Mesenchymal stem cell (in vitro differentiated cells and primary cell): Measurements from ENCODE around the gene PRKCA.
"Not testable (repeated sequence)": the region's sequence is repeated elsewhere in the genome, so short reads cannot be mapped to it uniquely, and the experiment has no call there.

Experiments
- DNase-seq: peaks from one replicate; pipeline ENCODE4 v3.0.0-alpha.2; 2013
- H2AFZ ChIP-seq: one replicate; pipeline ENCODE4 v1.6.1; 2013; ENCODE audit warnings: low read depth, mild to moderate bottlenecking, control low read depth, inconsistent platforms, low read length, moderate library complexity
- H2AK5ac ChIP-seq: 2 replicates; pipeline ENCODE4 v1.6.1; 2013; ENCODE audit warnings: low read length, moderate library complexity, mild to moderate bottlenecking, inconsistent platforms; ENCODE audit not compliant: severe bottlenecking
- H2BK120ac ChIP-seq: one replicate; pipeline ENCODE4 v1.6.1; 2013; ENCODE audit warnings: low read depth, mild to moderate bottlenecking, inconsistent platforms, low read length, moderate library complexity
- H2BK12ac ChIP-seq, 2 experiments: one replicate each; pipeline ENCODE4 v1.6.1; 2013; ENCODE audit warnings: inconsistent platforms in 2 of 2, low read length in 2 of 2, mild to moderate bottlenecking in 2 of 2, moderate library complexity in 2 of 2, control low read depth in 1 of 2
- H2BK15ac ChIP-seq: one replicate; pipeline ENCODE4 v1.6.1; 2013; ENCODE audit warnings: mild to moderate bottlenecking, low read depth, inconsistent platforms; ENCODE audit not compliant: poor library complexity, severe bottlenecking
- H2BK5ac ChIP-seq: 2 replicates; pipeline ENCODE4 v1.6.1; 2013; ENCODE audit warnings: low read depth, mild to moderate bottlenecking, low read length, control low read depth, inconsistent platforms; ENCODE audit not compliant: poor library complexity, severe bottlenecking
- H3K14ac ChIP-seq, 2 experiments: one replicate each; pipeline ENCODE4 v1.6.1; 2013; ENCODE audit warnings: inconsistent platforms in 2 of 2, low read length in 2 of 2, control low read depth in 1 of 2, mild to moderate bottlenecking in 1 of 2, moderate library complexity in 1 of 2
- H3K18ac ChIP-seq, 2 experiments: one replicate each; pipeline ENCODE4 v1.6.1; 2013; ENCODE audit warnings: inconsistent platforms in 2 of 2, low read length in 2 of 2, control low read depth in 1 of 2, low read depth in 1 of 2, mild to moderate bottlenecking in 1 of 2
- H3K23ac ChIP-seq, 2 experiments: one replicate each; pipeline ENCODE4 v1.6.1; 2013; ENCODE audit warnings: inconsistent platforms in 2 of 2, low read length in 2 of 2, mild to moderate bottlenecking in 2 of 2, moderate library complexity in 2 of 2, control low read depth in 1 of 2
- H3K27ac ChIP-seq: 2 replicates; pipeline ENCODE4 v1.5.1; 2013; ENCODE audit warnings: mild to moderate bottlenecking, moderate library complexity, low read length, control low read depth, inconsistent platforms; ENCODE audit not compliant: poor library complexity, severe bottlenecking
- H3K27me3 ChIP-seq, 2 experiments: 2 replicates each; pipeline versions ENCODE4 v1.6.1 to v1.7.0; 2013; ENCODE audit warnings: low read length in 2 of 2, mild to moderate bottlenecking in 2 of 2, moderate library complexity in 2 of 2, control low read depth in 1 of 2, inconsistent platforms in 1 of 2; ENCODE audit not compliant: control insufficient read depth in 1 of 2, insufficient read depth in 1 of 2
- H3K36me3 ChIP-seq, 2 experiments: 2 replicates each; pipeline versions ENCODE4 v1.6.1 to v1.7.0; 2013; ENCODE audit warnings: low read length in 2 of 2, control low read depth in 1 of 2, inconsistent platforms in 1 of 2, low read depth in 1 of 2, mild to moderate bottlenecking in 1 of 2; ENCODE audit not compliant: insufficient read depth in 2 of 2, control insufficient read depth in 1 of 2
- H3K4ac ChIP-seq, 2 experiments: one replicate each; pipeline ENCODE4 v1.6.1; 2013; ENCODE audit warnings: inconsistent platforms in 2 of 2, low read length in 2 of 2, mild to moderate bottlenecking in 2 of 2, moderate library complexity in 2 of 2, control low read depth in 1 of 2, low read depth in 1 of 2
- H3K4me1 ChIP-seq: 2 replicates; pipeline ENCODE4 v1.6.1; 2013; ENCODE audit warnings: low read depth, low read length, control low read depth; ENCODE audit not compliant: control insufficient read depth, insufficient read depth
- H3K4me2 ChIP-seq: 2 replicates; pipeline ENCODE4 v1.6.1; 2013; ENCODE audit warnings: low read length, mild to moderate bottlenecking, inconsistent platforms; ENCODE audit not compliant: poor library complexity, severe bottlenecking
- H3K4me3 ChIP-seq, 2 experiments: 2 replicates each; pipeline versions ENCODE4 v1.5.1 to v1.7.0; 2013; ENCODE audit warnings: low read length in 2 of 2, mild to moderate bottlenecking in 2 of 2, control low read depth in 1 of 2, low read depth in 1 of 2; ENCODE audit not compliant: insufficient read depth in 1 of 2
- H3K79me1 ChIP-seq: replicated peaks from 2 replicates; pipeline ENCODE4 v1.6.1; 2013; ENCODE audit warnings: mild to moderate bottlenecking, control low read depth, low read length, inconsistent platforms; ENCODE audit not compliant: poor library complexity, severe bottlenecking
- H3K9ac ChIP-seq: 2 replicates; pipeline ENCODE4 v1.7.0; 2013; ENCODE audit warnings: mild to moderate bottlenecking, low read length, moderate library complexity
- H3K9me3 ChIP-seq: 2 replicates; pipeline ENCODE4 v1.7.0; 2013; ENCODE audit warnings: mild to moderate bottlenecking, low read length; ENCODE audit not compliant: control insufficient read depth
- H4K8ac ChIP-seq: one replicate; pipeline ENCODE4 v1.6.1; 2013; ENCODE audit warnings: inconsistent platforms, mild to moderate bottlenecking, low read length, moderate library complexity
- H4K91ac ChIP-seq: one replicate; pipeline ENCODE4 v1.6.1; 2013; ENCODE audit warnings: mild to moderate bottlenecking, low read length, inconsistent platforms
- WGBS: methylation state at CpG from one replicate; pipeline ENCODE4 v1.1.7; 2013; ENCODE audit warnings: mixed read lengths; 5-methylcytosine and 5-hydroxymethylcytosine counted together

The PRKCA gene

GRCh38 chr17:66341462-66341861, 39.0 kb downstream of the PRKCA start:
- no peak overlapping the region for H3K23ac ChIP-seq
- peaks cover 1% of the 10 kb centered on the region for H3K4me1 ChIP-seq
- no peak overlapping the region for H2BK120ac ChIP-seq
- no peak overlapping the region for H2AFZ ChIP-seq
- no peak overlapping the region for H2BK15ac ChIP-seq
- no peak overlapping the region for H4K91ac ChIP-seq
- H2BK5ac ChIP-seq: no peak overlapping the region
- H2AK5ac ChIP-seq: no peak overlapping the region
- H3K27ac ChIP-seq: no peak overlapping the region
- peaks cover 17% of the 10 kb centered on the region for H3K79me1 ChIP-seq
- H3K4me3 ChIP-seq: no peak overlapping the region
- no peak overlapping the region for H3K4ac ChIP-seq
- no peak for DNase-seq
- no peaks in the 10 kb centered on the region for H3K36me3 ChIP-seq
- H3K18ac ChIP-seq: no peak overlapping the region
- H3K14ac ChIP-seq: no peak overlapping the region
- H3K9me3 ChIP-seq: no peaks in the 10 kb centered on the region
- H2BK12ac ChIP-seq: no peak overlapping the region
- H3K27me3 ChIP-seq: no peaks in the 10 kb centered on the region
- H4K8ac ChIP-seq: no peak overlapping the region
- WGBS: 100% methylated on average over 1 of the region's 4 CpGs
- no peak overlapping the region for H3K9ac ChIP-seq
- H3K4me2 ChIP-seq: no peak overlapping the region

DNA sequence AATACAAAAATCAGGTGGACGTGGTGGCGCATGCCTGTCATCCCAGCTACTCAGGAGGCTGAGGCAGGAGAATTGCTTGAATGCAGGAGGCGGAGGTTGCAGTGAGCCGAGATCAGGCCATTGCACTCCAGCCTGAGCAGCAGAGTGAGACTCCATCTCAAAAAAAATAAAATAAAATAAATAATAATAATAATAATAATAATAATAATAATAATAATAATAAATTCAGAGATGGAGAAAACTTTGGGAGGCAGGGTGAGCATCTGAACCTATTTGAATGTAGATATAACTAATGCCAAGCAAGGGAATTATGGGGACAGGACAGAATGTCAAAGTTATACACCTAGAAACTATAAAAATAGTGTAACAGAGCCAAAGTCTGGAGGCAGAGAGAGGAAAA, 39.9 kb downstream of the PRKCA start:
- not testable (repeated sequence) for H3K4me3 ChIP-seq, H2BK5ac ChIP-seq, H2BK12ac ChIP-seq, H3K4ac ChIP-seq, H3K14ac ChIP-seq, H2AK5ac ChIP-seq, H3K36me3 ChIP-seq, H2AFZ ChIP-seq, H4K8ac ChIP-seq, H3K4me2 ChIP-seq, H3K18ac ChIP-seq, H3K9ac ChIP-seq, H3K4me1 ChIP-seq, H2BK15ac ChIP-seq, H3K9me3 ChIP-seq, H3K27ac ChIP-seq, H3K23ac ChIP-seq, H2BK120ac ChIP-seq, H4K91ac ChIP-seq, H3K27me3 ChIP-seq, DNase-seq
- peaks cover 17% of the 10 kb centered on the region for H3K79me1 ChIP-seq
- 100% methylated on average over 2 of the region's 4 CpGs for WGBS

DNA sequence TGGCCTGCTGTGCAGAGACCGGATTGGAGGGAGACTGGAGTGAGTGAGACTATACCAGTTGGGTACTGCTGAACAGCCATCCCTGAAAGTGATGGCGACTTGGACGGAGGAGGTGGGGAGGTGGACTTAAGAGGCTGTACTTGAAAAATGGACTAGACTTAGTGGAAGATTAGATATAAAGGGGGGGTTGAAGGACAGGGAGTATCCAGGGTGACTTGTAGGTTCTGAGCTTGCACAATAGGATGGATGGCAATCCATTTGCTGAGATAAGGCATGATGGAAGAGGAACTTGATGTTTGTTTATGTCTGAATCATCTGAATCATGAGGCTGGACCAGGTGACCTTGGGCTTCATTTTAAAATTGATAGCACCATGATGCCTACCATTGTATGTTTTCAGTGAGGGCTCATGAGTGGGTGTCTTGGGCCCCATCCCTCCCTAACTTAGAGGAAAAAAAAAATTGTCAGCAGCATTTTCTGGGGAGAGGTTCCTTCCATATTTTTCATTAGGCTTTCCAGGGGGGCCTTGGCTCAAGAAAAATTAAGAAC, 41.2 kb downstream of the PRKCA start:
- peak overlapping the region in 1 of 2 experiments; percentile 6 for H2BK12ac ChIP-seq
- H3K9ac ChIP-seq: no peak overlapping the region
- H3K4ac ChIP-seq: peak overlapping the region in 1 of 2 experiments; percentile 60
- no peak overlapping the region for H4K91ac ChIP-seq
- no peak overlapping the region for H2BK5ac ChIP-seq
- no peaks in the 10 kb centered on the region for H3K9me3 ChIP-seq
- H2BK120ac ChIP-seq: no peak overlapping the region
- WGBS: 94% methylated on average over 3 of the region's 3 CpGs
- no peak overlapping the region for H3K27ac ChIP-seq
- no peak for DNase-seq
- H3K4me3 ChIP-seq: no peak overlapping the region
- H2AK5ac ChIP-seq: peak overlapping the region; percentile 7
- H3K18ac ChIP-seq: peak overlapping the region; percentile 26 to 34
- H3K4me2 ChIP-seq: no peak overlapping the region
- H3K79me1 ChIP-seq: peaks cover 15% of the 10 kb centered on the region
- peak overlapping the region in 1 of 2 experiments; percentile 85 for H3K23ac ChIP-seq
- H4K8ac ChIP-seq: no peak overlapping the region
- H3K36me3 ChIP-seq: no peaks in the 10 kb centered on the region
- H3K14ac ChIP-seq: peak overlapping the region in 1 of 2 experiments; percentile 64
- no peak overlapping the region for H2BK15ac ChIP-seq
- H3K4me1 ChIP-seq: peaks cover 6% of the 10 kb centered on the region
- H3K27me3 ChIP-seq: no peaks in the 10 kb centered on the region
- no peak overlapping the region for H2AFZ ChIP-seq

- H3K9me3 ChIP-seq: no peaks in the 10 kb centered on the region
- H4K8ac ChIP-seq: no peak overlapping the region
- no peak overlapping the region for H3K14ac ChIP-seq
- H2BK12ac ChIP-seq: peak overlapping the region in 1 of 2 experiments; percentile 1
- H2AK5ac ChIP-seq: no peak overlapping the region
- H3K18ac ChIP-seq: no peak overlapping the region
- H3K27me3 ChIP-seq: no peaks in the 10 kb centered on the region
- H2BK15ac ChIP-seq: no peak overlapping the region
- no peak overlapping the region for H2AFZ ChIP-seq
- H4K91ac ChIP-seq: no peak overlapping the region
- H3K4me1 ChIP-seq: peaks cover 8% of the 10 kb centered on the region
- no peak for DNase-seq
- no peak overlapping the region for H3K9ac ChIP-seq
- H2BK5ac ChIP-seq: no peak overlapping the region
- no peak overlapping the region for H3K4me2 ChIP-seq
- H3K36me3 ChIP-seq: no peaks in the 10 kb centered on the region
- WGBS: 97% methylated on average over 4 of the region's 4 CpGs
- H3K23ac ChIP-seq: no peak overlapping the region
- no peak overlapping the region for H2BK120ac ChIP-seq
- peaks cover 12% of the 10 kb centered on the region for H3K79me1 ChIP-seq
- no peak overlapping the region for H3K4me3 ChIP-seq
- no peak overlapping the region for H3K4ac ChIP-seq
- no peak overlapping the region for H3K27ac ChIP-seq
Observed at GRCh38 chr17:66344473-66344872, 42.1 kb downstream of the PRKCA start.
